Ovary (tissue), 9 donors: ENCODE data around the gene DDRGK1. TPM values are rescaled to one million over a fixed set of nuclear protein-coding genes. Genes with fewer than 3 reads are reported as not detected.
A peak's percentile ranks its signal among the peaks of the same experiment; 100 is the strongest.

Experiments used
- DNase-seq, 5 donors: peaks; one replicate each; pipeline ENCODE4 v3.0.0-alpha.2; 2019 to 2020
- H3K27ac ChIP-seq, 2 donors: fragments of 200-600 bp; one replicate each; pipeline versions ENCODE4 v1.5.1 to v1.8.0; 2019 to 2022
- H3K27me3 ChIP-seq: fragments of 200-600 bp; one replicate; pipeline ENCODE4 v1.8.0; 2022
- H3K36me3 ChIP-seq: fragments of 200-600 bp; sonication (generic); one replicate; pipeline ENCODE4 v1.5.1; 2019
- H3K4me1 ChIP-seq: one replicate; pipeline ENCODE4 v1.8.1; 2013; ENCODE audit warnings: mild to moderate bottlenecking, moderate library complexity; ENCODE audit not compliant: insufficient read depth
- H3K4me3 ChIP-seq: fragments of 200-600 bp; sonication (generic); one replicate; pipeline ENCODE4 v1.5.1; 2017
- H3K9me3 ChIP-seq, 2 donors: fragments of 200-600 bp in 1 of 2; sonication (generic) in 1 of 2; one replicate each; pipeline versions ENCODE4 v1.5.1 to v1.8.1; 2013 to 2019; ENCODE audit warnings: mild to moderate bottlenecking in 1 of 2, moderate library complexity in 1 of 2
- CTCF ChIP-seq, 3 donors: fragments of 450-650 bp in 2 of 3; fragments of 200-600 bp in 1 of 3; IDR thresholded peaks; one replicate each; pipeline versions ENCODE4 v1.5.1 to v1.8.0; 2016 to 2022; ENCODE audit warnings: antibody characterized with exemption in 3 of 3, mild to moderate bottlenecking in 1 of 3
- EP300 ChIP-seq: sonication (generic); formaldehyde crosslinking; IDR thresholded peaks from one replicate; pipeline ENCODE4 v1.6.1; 2017; ENCODE audit warnings: antibody characterized with exemption
- POLR2A ChIP-seq: fragments of 450-650 bp; IDR thresholded peaks from one replicate; pipeline ENCODE4 v1.6.1; 2017; ENCODE audit warnings: antibody characterized with exemption, mild to moderate bottlenecking, moderate library complexity
- WGBS, 3 donors: extraction: QIAGEN DNeasy Blood & Tissue Kit in 1 of 3; methylation state at CpG; one replicate each; pipeline versions ENCODE4 v1.1.5 to v1.1.7; 2013 to 2017; 5-methylcytosine and 5-hydroxymethylcytosine counted together
- intact Hi-C, 4 donors: fragments of 100-400 bp; cut with DNase I; formaldehyde crosslinking; loops; one replicate each; pipeline versions ENCODE4 v1.11.0 to v1.15.1; 2022 to 2023
- polyA plus RNA-seq, 2 donors: library from polyadenylated mRNA; stranded (reverse); fragments of 200-250 nt in 1 of 2; fragments of 350-450 nt in 1 of 2; fragmentation: Illumina TruSeq in 1 of 2; extraction: RNeasy Lipid Tissue Mini Kit (QIAGEN cat#74804) in 1 of 2; gene quantifications; one replicate each; pipeline ENCODE4 v1.2.3, GENCODE V29; 2013 to 2014
- total RNA-seq, 7 donors: library from RNA; depleted of rRNA in 2 of 7; stranded (reverse); fragments of >200 nt in 2 of 7; fragmentation: NEBNext Ultra II Directional in 3 of 7; extraction: Animal tissue kit (Norgen Biotek cat#: 25700) in 3 of 7; gene quantifications; one replicate each; pipeline versions ENCODE4 v1.1.0 to v1.2.4, GENCODE V29; 2016 to 2023
- donor health status: DM: no; HTN: no; CAD: no; lungs with moderate emphysema.
- donor health status: DM: no; HTN: no; CAD: no.
- donor health status: Bipolar disorder and iron deficiency.
- donor health status: DM: yes; HTN: yes; CAD: no.
- donor health status: DM: no; HTN: no; CAD: no.
- donor health status: DM: yes; HTN: yes; CAD: no.

Gene DDRGK1
- total and polyA plus RNA-seq, 9 donors, result 38.5 to 63.9 (median 52.5) TPM

- intact Hi-C loops, result no loop called here
- no peak for DNase-seq
- 29 to 53% (median 29%) methylated on average over 13 to 18 of the region's 18 CpGs for WGBS, 3 donors
- no peaks in the 10 kb centered on the region for H3K27me3 ChIP-seq
- no peaks in the 10 kb centered on the region for H3K9me3 ChIP-seq
- TF ChIP-seq POLR2A, result no peak
- no peak for TF ChIP-seq CTCF (IDR thresholded peaks at IDR 0.05)
- TF ChIP-seq EP300, result no peak
- H3K27ac ChIP-seq, result no peak overlapping the region
- no peaks in the 10 kb centered on the region for H3K36me3 ChIP-seq
- H3K4me1 ChIP-seq, result peaks cover 6% of the 10 kb centered on the region
- no peak overlapping the region for H3K4me3 ChIP-seq
Measured at GRCh38 chr20:3248993-3249347, 44.5 kb upstream of the DDRGK1 start.

DNA sequence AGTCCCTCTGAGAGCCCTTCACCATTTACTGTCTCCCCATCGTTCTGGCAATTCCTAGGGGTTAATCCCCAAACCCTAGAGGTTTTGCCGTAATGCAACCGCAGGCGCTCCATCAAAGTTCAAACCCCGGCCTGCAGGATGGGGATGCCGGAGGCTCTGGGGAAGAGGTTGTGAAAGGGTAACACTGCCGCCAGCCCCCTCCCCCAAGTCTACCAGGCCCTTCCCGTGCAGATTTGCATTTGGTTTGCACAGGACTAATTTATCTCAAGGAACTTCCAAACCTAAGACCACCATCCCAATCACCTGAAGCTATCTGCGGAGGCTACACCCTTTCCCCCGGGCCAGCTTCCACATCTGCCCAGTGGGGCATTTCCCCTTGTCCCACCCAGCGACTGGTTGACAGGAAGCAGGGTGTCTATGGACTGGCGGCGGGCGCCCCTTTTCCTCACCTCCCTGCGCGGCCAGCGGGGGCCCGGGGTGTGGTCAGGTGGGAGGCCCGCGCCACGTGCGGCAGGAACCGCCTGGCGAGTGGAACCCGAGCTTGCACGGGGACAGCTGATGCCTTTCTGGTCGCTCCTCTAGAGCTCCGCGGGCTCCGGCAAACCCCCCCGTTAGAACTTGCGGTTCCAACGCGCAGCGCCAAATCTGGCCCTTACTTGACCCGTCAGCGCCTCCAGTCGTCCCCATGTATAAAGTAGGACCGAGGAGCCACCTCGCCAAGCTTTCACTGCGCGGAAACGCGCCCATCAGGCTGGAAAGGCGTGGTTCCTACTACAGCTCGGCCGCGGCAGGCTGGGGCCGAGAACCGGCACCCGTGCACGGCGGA, 43.9 kb upstream of the DDRGK1 start:
- no peaks in the 10 kb centered on the region for H3K9me3 ChIP-seq
- no peak overlapping the region for H3K27ac ChIP-seq
- intact Hi-C loops, result no loop called here
- TF ChIP-seq EP300 (no peak), POLR2A (no peak), CTCF (IDR thresholded peaks at IDR 0.05) (no peak)
- no peaks in the 10 kb centered on the region for H3K27me3 ChIP-seq
- DNase-seq, result peak in 1 of 5 donors; percentile 53
- no peak overlapping the region for H3K4me3 ChIP-seq
- H3K36me3 ChIP-seq, result no peaks in the 10 kb centered on the region
- H3K4me1 ChIP-seq, result peaks cover 6% of the 10 kb centered on the region
- WGBS, 3 donors, result 10 to 14% (median 12%) methylated on average over 40 to 53 of the region's 53 CpGs

DNA sequence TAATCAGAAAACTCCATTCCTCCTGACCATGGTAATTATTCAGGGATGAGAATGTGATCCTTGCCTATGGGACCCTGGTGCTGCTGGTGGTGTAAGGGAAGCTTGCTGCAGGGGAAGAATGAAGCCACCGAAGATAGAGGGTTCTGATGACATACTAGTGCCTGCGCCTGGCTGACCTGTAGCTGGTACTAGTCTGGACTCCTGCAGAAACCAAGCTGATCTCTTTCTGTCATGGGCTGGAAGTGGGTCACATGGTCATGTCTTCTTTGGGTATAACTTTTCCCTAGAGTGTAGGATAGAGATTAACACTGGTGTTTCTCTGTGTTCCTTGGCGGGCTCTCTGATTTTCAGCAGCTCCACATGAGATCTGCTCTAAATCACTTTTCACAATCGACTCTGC, 43.2 kb upstream of the DDRGK1 start:
- TF ChIP-seq CTCF (IDR thresholded peaks at IDR 0.05) (no peak), POLR2A (no peak), EP300 (no peak)
- no peak for DNase-seq
- peaks cover 6% of the 10 kb centered on the region for H3K4me1 ChIP-seq
- no peak overlapping the region for H3K27ac ChIP-seq
- no peaks in the 10 kb centered on the region for H3K27me3 ChIP-seq
- no peaks in the 10 kb centered on the region for H3K36me3 ChIP-seq
- WGBS, 3 donors, result 36 to 68% (median 51%) methylated on average over 4 of the region's 4 CpGs
- H3K9me3 ChIP-seq, result no peaks in the 10 kb centered on the region
- intact Hi-C loops, result no loop called here
- H3K4me3 ChIP-seq, result no peak overlapping the region

DNA sequence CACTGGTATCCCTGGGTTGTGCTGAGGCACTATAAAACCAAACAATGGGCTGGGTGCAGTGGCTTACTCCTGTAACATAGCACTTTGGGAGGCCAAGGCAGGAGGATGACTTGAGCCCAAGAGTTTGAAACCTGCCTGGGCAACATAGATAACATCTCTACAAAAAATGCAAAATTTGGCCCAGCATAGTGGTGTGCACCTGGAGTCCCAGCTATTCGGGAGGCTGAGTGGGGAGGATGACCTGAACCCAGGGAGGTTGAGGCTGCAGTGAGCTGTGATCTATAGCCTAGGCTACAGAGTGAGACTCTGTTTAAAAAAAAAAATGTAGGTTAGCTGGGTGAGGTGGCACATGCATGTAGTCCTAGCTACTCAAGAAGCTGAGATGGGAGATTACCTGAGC, 42.2 kb upstream of the DDRGK1 start:
- no peaks in the 10 kb centered on the region for H3K27me3 ChIP-seq
- H3K9me3 ChIP-seq, result no peaks in the 10 kb centered on the region
- WGBS, 3 donors, result 76 to 89% (median 86%) methylated on average over 1 of the region's 1 CpG
- no peaks in the 10 kb centered on the region for H3K36me3 ChIP-seq
- H3K27ac ChIP-seq, result no peak overlapping the region
- H3K4me3 ChIP-seq, result no peak overlapping the region
- DNase-seq, result no peak
- no peak for TF ChIP-seq CTCF (IDR thresholded peaks at IDR 0.05)
- no peak for TF ChIP-seq EP300
- TF ChIP-seq POLR2A, result no peak
- intact Hi-C loops, result no loop called here
- H3K4me1 ChIP-seq, result peaks cover 6% of the 10 kb centered on the region
